WTC11 (cell line): ENCODE measurements around the gene ALG10. TPM values are rescaled to one million over a fixed set of nuclear protein-coding genes. Genes with fewer than 3 reads are reported as not detected.

Source experiments
- ATAC-seq: fragments of 200-7000 bp; cut with Tn5 transposase; 2 replicates; pipeline ENCODE4 v1.10.0; 2021; ENCODE audit warnings: mild to moderate bottlenecking, moderate library complexity
- CTCF ChIA-PET: fragments of 300-600 bp; sonication (Branson Sonifier 250); formaldehyde crosslinking; loops from one replicate; lab custom pipeline; 2021; ENCODE audit warnings: antibody characterized with exemption; lab: Charles Lee
- POLR2A ChIA-PET: fragments of 350-600 bp; sonication (Branson Sonifier 250); formaldehyde crosslinking; loops from one replicate; lab custom pipeline; 2021; ENCODE audit warnings: antibody characterized with exemption; lab: Charles Lee
- DNase-seq: peaks from one replicate; pipeline ENCODE4 v3.0.0; 2021; ENCODE audit warnings: low spot score
- H3K27ac Mint-ChIP-seq: 2 replicates; pipeline ENCODE4 v1.8.0; 2021; ENCODE audit warnings: mixed read lengths
- H3K27me3 Mint-ChIP-seq: 2 replicates; pipeline ENCODE4 v1.8.0; 2021; ENCODE audit warnings: low read depth, mild to moderate bottlenecking, moderate library complexity, mixed read lengths
- H3K36me3 Mint-ChIP-seq: 2 replicates; pipeline ENCODE4 v1.8.0; 2021; ENCODE audit warnings: mixed read lengths
- H3K4me1 Mint-ChIP-seq: 2 replicates; pipeline ENCODE4 v1.8.0; 2022; ENCODE audit warnings: mixed read lengths
- H3K4me3 Mint-ChIP-seq: 2 replicates; pipeline ENCODE4 v1.8.0; 2021; ENCODE audit warnings: mild to moderate bottlenecking, moderate library complexity, mixed read lengths
- H3K9me3 Mint-ChIP-seq: 2 replicates; pipeline ENCODE4 v1.8.0; 2021; ENCODE audit warnings: mixed read lengths
- AFF4 ChIP-seq: sonication (generic); formaldehyde crosslinking; IDR thresholded peaks from 2 replicates; pipeline ENCODE4 v1.8.1; 2023; ENCODE audit warnings: mild to moderate bottlenecking, missing genetic modification reagents, borderline replicate concordance
- ARID4B ChIP-seq: sonication (generic); formaldehyde crosslinking; IDR thresholded peaks from 2 replicates; pipeline ENCODE4 v1.8.0; 2023; ENCODE audit warnings: missing genetic modification reagents, mild to moderate bottlenecking, borderline replicate concordance
- CREM ChIP-seq: sonication (generic); formaldehyde crosslinking; IDR thresholded peaks from 2 replicates; pipeline ENCODE4 v1.8.1; 2022; ENCODE audit warnings: mild to moderate bottlenecking, missing genetic modification reagents, moderate library complexity
- E2F1 ChIP-seq: sonication (generic); formaldehyde crosslinking; IDR thresholded peaks from 2 replicates; pipeline ENCODE4 v1.8.0; 2022; ENCODE audit warnings: mild to moderate bottlenecking, missing genetic modification reagents
- ESRRA ChIP-seq: sonication (generic); formaldehyde crosslinking; IDR thresholded peaks from 2 replicates; pipeline ENCODE4 v1.8.1; 2022; ENCODE audit warnings: mild to moderate bottlenecking, missing genetic modification reagents, borderline replicate concordance
- FOXJ3 ChIP-seq: sonication (generic); formaldehyde crosslinking; IDR thresholded peaks from 2 replicates; pipeline ENCODE4 v1.9.0; 2021; ENCODE audit warnings: missing genetic modification reagents, mild to moderate bottlenecking, borderline replicate concordance
- MYBL2 ChIP-seq: sonication (generic); formaldehyde crosslinking; IDR thresholded peaks from 2 replicates; pipeline ENCODE4 v1.8.1; 2023; ENCODE audit warnings: mild to moderate bottlenecking, moderate library complexity, missing genetic modification reagents
- NFATC4 ChIP-seq: fragments of 250-450 bp; sonication (Bioruptor Pico); IDR thresholded peaks from 2 replicates; pipeline ENCODE4 v1.9.0; 2021; ENCODE audit warnings: mild to moderate bottlenecking
- NR2C2 ChIP-seq: sonication (generic); formaldehyde crosslinking; IDR thresholded peaks from 2 replicates; pipeline ENCODE4 v1.8.0; 2022; ENCODE audit warnings: mild to moderate bottlenecking, missing genetic modification reagents
- OVOL2 ChIP-seq: fragments of 250-450 bp; sonication (Bioruptor Pico); IDR thresholded peaks from 2 replicates; pipeline ENCODE4 v1.9.0; 2021; ENCODE audit warnings: mild to moderate bottlenecking, borderline replicate concordance
- SMAD4 ChIP-seq: sonication (generic); formaldehyde crosslinking; IDR thresholded peaks from 2 replicates; pipeline ENCODE4 v1.8.0; 2022; ENCODE audit warnings: mild to moderate bottlenecking, missing genetic modification reagents
- USF2 ChIP-seq: sonication (generic); formaldehyde crosslinking; IDR thresholded peaks from 2 replicates; pipeline ENCODE4 v1.8.1; 2023; ENCODE audit warnings: mild to moderate bottlenecking, missing genetic modification reagents, moderate library complexity
- ZMAT4 ChIP-seq: fragments of 250-450 bp; sonication (Bioruptor Pico); IDR thresholded peaks from 2 replicates; pipeline ENCODE4 v1.9.0; 2021; ENCODE audit warnings: mild to moderate bottlenecking
- ZNF263 ChIP-seq: sonication (generic); formaldehyde crosslinking; IDR thresholded peaks from 2 replicates; pipeline ENCODE4 v1.8.1; 2022; ENCODE audit warnings: low read depth, mild to moderate bottlenecking, moderate library complexity, missing genetic modification reagents
- ZNF416 ChIP-seq: fragments of 250-450 bp; sonication (Bioruptor Pico); IDR thresholded peaks from 2 replicates; pipeline ENCODE4 v1.9.0; 2021; ENCODE audit warnings: mild to moderate bottlenecking, inconsistent platforms
- ZNF512 ChIP-seq: sonication (generic); formaldehyde crosslinking; IDR thresholded peaks from 2 replicates; pipeline ENCODE4 v1.8.1; 2022; ENCODE audit warnings: missing genetic modification reagents, borderline replicate concordance
- total RNA-seq: library from RNA; stranded (reverse); gene quantifications from 3 replicates; pipeline ENCODE4 v1.2.3, GENCODE V29; 2021
- TF ChIP-seq, protein P1 (sequence below): fragments of 250-450 bp; sonication (Bioruptor Pico); IDR thresholded peaks from 2 replicates; pipeline ENCODE4 v1.9.0; 2021; ENCODE audit warnings: mild to moderate bottlenecking, borderline replicate concordance
- TF ChIP-seq, protein P2 (sequence below): sonication (generic); formaldehyde crosslinking; conservative IDR thresholded peaks from 2 replicates; pipeline ENCODE4 v1.8.1; 2022; ENCODE audit warnings: mild to moderate bottlenecking, missing genetic modification reagents
- TF ChIP-seq, protein P3 (sequence below): sonication (generic); formaldehyde crosslinking; IDR thresholded peaks from 2 replicates; pipeline ENCODE4 v1.8.1; 2022; ENCODE audit warnings: low read depth, mild to moderate bottlenecking, moderate library complexity, missing genetic modification reagents, borderline replicate concordance

ALG10 gene
- total RNA-seq, 1 experiment from 2014 or later: 12.9 TPM

- no peak for ATAC-seq
- Mint-ChIP-seq H3K27ac (no peak overlapping the region), H3K27me3 (peaks cover 12% of the 10 kb centered on the region), H3K36me3 (peaks cover 81% of the 10 kb centered on the region), H3K4me3 (no peak overlapping the region), H3K9me3 (peaks cover 94% of the 10 kb centered on the region), H3K4me1 (no peaks in the 10 kb centered on the region)
- no peak for DNase-seq
- ChIA-PET POLR2A (no interaction called here), CTCF (no interaction called here)
- TF ChIP-seq ZNF512 (CRISPR knock-in tag) (no peak), E2F1 (CRISPR knock-in tag) (no peak), MYBL2 (CRISPR knock-in tag) (no peak), FOXJ3 (CRISPR knock-in tag) (no peak), SMAD4 (CRISPR knock-in tag) (no peak), ZMAT4 (CRISPR knock-in tag) (no peak), ESRRA (CRISPR knock-in tag) (no peak), AFF4 (CRISPR knock-in tag) (no peak), ZNF263 (no peak), OVOL2 (CRISPR knock-in tag) (no peak), USF2 (CRISPR knock-in tag) (no peak), ARID4B (CRISPR knock-in tag) (no peak), CREM (CRISPR knock-in tag) (no peak), NFATC4 (CRISPR knock-in tag) (no peak), ZNF416 (CRISPR knock-in tag) (no peak), NR2C2 (CRISPR knock-in tag) (no peak)
- TF ChIP-seq, protein P1, sequence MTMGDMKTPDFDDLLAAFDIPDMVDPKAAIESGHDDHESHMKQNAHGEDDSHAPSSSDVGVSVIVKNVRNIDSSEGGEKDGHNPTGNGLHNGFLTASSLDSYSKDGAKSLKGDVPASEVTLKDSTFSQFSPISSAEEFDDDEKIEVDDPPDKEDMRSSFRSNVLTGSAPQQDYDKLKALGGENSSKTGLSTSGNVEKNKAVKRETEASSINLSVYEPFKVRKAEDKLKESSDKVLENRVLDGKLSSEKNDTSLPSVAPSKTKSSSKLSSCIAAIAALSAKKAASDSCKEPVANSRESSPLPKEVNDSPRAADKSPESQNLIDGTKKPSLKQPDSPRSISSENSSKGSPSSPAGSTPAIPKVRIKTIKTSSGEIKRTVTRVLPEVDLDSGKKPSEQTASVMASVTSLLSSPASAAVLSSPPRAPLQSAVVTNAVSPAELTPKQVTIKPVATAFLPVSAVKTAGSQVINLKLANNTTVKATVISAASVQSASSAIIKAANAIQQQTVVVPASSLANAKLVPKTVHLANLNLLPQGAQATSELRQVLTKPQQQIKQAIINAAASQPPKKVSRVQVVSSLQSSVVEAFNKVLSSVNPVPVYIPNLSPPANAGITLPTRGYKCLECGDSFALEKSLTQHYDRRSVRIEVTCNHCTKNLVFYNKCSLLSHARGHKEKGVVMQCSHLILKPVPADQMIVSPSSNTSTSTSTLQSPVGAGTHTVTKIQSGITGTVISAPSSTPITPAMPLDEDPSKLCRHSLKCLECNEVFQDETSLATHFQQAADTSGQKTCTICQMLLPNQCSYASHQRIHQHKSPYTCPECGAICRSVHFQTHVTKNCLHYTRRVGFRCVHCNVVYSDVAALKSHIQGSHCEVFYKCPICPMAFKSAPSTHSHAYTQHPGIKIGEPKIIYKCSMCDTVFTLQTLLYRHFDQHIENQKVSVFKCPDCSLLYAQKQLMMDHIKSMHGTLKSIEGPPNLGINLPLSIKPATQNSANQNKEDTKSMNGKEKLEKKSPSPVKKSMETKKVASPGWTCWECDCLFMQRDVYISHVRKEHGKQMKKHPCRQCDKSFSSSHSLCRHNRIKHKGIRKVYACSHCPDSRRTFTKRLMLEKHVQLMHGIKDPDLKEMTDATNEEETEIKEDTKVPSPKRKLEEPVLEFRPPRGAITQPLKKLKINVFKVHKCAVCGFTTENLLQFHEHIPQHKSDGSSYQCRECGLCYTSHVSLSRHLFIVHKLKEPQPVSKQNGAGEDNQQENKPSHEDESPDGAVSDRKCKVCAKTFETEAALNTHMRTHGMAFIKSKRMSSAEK (CRISPR knock-in tag): no peak
- TF ChIP-seq, protein P2, sequence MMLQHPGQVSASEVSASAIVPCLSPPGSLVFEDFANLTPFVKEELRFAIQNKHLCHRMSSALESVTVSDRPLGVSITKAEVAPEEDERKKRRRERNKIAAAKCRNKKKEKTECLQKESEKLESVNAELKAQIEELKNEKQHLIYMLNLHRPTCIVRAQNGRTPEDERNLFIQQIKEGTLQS (CRISPR knock-in tag): no peak
- TF ChIP-seq, protein P3, sequence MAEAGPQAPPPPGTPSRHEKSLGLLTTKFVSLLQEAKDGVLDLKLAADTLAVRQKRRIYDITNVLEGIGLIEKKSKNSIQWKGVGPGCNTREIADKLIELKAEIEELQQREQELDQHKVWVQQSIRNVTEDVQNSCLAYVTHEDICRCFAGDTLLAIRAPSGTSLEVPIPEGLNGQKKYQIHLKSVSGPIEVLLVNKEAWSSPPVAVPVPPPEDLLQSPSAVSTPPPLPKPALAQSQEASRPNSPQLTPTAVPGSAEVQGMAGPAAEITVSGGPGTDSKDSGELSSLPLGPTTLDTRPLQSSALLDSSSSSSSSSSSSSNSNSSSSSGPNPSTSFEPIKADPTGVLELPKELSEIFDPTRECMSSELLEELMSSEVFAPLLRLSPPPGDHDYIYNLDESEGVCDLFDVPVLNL (CRISPR knock-in tag): no peak
Measured at GRCh38 chr12:34051486-34051885, 29.2 kb downstream of the ALG10 start.
